Stimulated activated CD8-positive, alpha-beta memory T cell treated with anti-CD3 and anti-CD28 coated beads, Interleukin-12 subunit alpha, Interleukin-12 subunit beta, amount 100 ng/mL, for 24 hours (primary cell): ENCODE results near the gene TOX2.

ENCODE experiments used
- DNase-seq: peaks from one replicate; pipeline ENCODE4 v3.0.0-alpha.2; 2020; ENCODE audit errors: extremely low read depth

The TOX2 gene

DNA sequence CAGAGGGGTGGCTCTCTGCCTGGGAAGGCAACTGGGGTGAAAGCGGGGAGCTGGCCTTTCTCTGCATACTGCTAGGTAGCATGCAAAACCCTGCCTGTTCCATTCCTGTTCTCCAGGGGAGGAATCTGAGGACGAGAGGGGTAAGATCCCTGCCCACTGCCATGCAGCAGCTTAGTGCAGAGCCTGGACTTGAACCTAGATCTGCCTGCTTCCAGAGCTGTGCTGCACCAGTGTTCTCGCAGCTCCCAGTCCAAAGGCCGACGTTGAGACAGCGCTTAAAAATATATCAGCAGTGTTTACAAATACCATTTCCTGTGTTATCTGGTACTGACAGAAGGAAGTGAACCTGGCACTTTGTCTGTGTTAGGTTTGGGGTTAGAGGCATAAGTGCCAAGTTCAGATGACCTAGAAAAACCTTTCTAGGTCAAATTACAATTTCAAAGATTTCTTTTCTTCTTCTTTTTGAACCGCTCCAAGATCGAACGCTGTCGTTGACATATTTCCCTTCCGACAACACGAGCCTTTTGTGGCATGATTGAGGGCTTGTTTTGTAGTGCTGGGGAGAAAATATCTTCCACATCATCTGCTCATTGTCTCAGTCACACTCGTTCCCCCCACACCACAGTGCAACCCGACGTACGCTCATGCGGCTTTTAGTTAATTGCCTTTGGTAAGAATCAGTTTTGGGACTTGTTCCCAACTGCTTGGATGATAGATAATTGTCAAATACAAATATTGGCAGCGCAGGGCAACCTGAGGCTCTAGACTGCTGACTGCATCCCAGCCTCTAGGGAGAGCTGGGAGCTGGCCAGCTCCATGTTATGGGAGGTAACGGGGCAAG lies 44.6 kb downstream of the TOX2 start:
- no peak for DNase-seq

DNA sequence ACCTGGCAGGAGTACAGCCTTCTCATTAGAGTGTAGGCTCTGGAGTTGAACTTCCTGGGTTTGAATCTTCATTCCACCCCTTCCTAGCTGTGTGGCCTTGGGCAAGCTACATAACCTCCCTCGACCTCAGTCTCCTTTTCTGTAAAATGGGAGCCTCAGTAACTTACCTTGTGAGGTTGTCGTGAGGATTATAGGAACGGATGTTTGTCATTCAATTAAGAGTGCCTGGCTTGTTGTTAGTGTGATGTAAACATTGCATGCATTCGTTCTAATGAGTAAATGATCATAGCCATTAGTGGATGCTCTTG lies 45.2 kb downstream of the TOX2 start:
- no peak for DNase-seq

DNA sequence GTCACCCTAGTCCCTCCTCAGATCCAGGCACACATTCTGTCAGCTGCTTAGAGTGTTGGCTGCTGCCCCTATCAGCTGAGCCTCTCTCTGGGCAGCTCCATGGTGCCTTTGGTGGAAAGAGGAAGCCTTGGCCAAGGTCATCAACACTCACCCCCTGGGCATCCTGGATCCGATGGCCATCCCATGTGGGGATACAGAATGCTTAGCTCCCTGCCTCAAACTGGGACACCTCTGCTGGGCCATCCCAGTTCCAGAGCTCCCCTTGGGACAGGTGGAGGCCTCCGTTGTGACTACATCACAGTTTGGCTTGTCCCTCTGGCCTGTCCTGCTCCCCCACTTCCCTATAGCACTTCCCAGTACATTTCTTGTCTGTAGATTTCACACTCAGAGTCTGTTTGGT lies 45.6 kb downstream of the TOX2 start:
- DNase-seq, result no peak

DNA sequence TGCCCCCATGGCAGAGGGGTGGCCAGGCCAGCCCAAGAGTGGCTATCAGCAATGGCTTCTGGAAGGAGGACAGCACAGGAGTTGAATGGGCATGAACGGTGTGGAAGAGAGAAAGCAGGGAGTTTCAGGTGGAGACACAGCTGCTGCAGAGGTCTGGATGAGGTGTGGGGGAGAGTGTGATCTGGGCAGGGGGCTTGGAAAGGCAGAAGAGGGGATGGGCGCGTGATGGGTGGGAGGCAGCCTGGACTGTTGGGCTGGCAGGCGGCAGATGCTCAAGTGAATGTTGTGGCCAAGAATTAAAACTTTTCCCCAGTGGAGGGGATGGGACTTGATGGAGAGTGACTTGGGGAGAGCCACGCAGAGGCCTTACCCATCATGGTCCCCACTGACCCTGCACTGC lies 46.5 kb downstream of the TOX2 start:
- DNase-seq, result no peak

DNA sequence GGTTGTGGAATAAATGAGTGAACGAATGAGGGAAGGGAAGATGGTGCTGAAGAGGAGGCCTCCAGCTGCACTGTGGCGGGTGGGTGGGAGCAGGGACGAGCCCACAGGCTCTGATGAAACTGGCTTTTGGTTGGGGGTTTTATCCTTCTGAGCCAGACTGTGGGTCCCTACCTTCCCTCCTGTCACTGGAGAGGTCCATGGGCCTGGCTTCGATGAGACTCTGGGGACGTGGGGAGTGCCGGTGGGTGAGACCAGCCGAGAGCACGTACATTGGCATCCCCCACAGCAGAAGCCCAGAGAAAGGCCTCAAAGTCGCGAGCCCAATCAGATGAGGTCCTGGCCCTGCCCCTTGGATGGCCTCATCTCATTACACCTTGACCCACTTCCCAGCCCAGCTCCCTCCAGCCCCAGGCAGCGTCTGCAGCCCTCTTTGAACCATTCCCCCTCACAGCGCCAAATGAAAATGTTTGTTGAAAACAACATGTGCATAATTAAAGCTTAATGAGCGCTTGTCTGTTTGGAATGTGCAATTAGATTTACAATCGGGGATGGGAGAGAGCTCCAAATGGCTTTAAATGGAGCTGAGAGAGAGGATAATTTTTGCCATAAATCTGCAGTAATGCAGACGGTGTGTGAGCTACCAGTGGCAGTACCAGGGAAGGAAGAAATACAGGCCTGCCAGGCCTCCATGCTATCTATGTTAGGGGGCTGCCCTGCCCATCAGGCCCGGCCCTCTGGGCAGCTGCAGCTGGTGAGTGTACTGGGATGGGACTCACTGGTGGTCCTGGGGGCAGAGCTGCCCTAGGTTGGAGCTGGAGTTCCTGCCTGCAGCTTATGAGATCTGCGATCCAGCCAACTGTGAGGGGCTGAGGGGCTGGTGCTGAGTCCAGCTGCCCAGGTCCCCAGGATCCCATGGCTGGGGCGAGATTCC lies 47.2 kb downstream of the TOX2 start:
- no peak for DNase-seq

DNA sequence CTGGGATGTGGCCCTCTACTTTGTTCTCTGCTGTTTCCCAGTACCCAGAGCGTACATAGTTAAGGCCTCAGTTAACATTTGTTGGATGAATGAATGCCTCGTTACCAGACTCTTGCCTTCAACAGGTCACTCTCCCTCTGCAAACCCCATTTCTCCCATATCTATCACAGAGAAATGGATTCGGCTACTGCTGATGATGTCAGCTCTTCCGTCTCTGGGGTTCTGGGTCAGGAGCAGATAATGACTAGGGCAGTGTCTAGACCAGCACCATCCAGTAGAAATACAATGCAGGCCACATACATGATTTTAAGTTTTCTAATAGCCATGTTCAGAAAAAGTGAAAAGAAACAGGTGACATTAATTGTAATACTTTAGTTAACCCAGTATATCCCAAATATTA lies 47.9 kb downstream of the TOX2 start:
- DNase-seq, result no peak

DNA sequence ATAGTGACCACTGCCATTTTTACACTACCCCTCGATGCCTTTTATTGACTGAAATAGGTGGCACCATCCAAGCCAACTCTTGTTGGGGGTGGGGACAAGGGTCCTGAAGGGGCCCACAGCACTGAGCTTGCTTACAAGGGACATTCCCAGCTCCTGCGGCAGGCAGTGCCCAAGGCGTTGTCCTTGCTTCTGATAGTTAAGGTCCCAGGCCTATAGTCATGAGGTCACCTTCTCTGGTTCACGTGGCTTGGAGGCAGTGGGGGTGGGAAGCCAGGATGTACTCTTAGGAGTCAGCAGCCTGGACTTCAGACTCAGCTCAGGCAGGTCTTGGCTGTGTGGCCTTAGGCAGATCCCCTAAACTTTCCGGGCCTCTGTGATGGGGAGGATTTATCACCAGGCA lies 48.6 kb downstream of the TOX2 start:
- DNase-seq, result no peak

DNA sequence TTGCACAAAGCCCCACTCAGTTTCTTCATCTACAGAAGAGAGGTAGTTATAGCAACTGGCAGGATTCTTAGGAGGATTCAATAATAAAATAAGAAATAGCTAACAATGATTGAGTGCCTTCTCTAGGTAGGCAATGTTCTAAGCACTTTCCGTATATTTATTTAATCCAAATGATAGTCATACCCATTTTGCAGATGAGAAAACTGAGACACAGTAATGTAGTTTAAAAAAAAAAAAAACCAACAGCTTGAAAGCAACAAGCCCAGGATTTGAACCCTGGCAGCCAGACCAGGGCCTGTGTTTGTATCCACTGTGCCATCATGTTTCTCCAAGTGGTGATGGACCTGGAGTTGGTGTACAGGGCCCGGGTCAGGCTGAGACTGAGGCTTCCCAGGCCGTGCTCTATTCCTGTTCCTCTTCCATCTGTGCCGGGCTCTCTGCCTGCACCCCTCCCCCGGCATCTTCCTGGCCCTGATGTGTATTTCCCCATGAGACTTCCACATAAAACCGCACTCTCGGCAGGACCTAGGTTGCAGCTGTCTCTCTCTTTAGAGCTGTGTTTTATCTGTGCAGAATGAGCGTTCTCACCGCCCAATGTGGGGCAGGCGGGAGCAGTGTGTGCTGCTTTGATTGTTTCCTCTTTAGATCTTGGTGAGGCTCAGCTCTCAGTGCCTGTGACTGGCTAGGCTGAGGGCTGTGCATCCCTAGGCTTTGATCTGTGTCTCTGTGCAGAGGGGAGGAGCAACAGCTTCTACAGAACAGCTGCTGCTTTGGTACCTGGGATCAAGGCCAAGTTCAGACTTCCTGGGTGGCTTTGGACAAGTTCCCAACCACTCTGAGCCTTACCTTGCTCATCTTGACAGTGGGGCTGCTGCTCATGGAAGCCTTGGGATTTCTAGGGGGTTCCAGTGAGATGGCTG lies 49.5 kb downstream of the TOX2 start:
- DNase-seq, result no peak

DNA sequence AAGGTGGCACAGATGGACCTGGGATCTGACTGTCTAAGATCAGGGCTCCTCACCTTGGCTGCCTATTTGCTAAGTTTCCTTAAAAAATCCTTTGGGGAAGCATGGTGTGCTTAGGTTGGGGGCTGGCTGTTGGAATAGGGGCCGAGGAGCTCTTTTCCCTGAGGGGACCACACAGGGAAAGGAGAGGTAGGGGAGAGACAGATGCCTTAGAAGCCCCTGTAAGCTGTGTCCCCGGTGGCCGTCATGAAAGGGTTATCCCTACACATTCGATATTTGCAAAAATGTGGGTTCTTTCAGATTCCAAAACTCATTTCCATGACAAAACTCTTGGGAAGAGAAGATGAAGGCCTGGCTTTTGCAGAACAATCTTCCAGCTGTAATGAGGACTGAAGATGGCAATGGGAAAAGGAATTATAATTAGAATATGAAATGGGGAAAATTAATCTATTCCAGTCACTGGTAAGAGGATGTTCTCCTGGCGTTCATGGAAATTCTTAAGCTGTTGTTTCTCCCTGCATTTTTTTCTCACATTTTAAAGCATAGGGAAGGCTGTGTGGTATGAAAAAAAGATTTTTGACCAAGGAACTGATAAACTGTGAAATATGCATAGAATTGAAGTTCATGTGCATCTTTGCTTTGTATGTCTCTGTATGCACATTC lies 53.8 kb downstream of the TOX2 start:
- DNase-seq, result no peak

DNA sequence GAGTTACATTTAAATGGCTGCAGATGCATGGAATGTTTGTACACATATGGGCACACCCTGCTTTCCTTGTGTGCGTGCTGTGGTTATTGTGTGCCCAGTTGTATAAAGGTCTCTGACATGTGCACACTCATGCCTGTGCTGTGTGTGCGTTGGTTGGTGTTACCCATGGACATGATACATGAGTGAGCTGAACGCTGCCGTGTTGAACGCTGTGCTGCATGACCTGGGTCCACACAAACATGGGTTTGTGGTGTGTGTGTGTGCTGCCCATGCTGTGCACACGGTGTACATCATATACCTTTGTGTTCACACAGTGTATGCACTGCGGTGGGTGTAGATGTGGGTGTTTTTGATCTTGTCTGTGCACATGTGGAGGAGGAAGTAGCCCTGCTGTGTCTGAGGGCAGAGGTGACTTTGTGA lies 54.4 kb downstream of the TOX2 start:
- no peak for DNase-seq

DNA sequence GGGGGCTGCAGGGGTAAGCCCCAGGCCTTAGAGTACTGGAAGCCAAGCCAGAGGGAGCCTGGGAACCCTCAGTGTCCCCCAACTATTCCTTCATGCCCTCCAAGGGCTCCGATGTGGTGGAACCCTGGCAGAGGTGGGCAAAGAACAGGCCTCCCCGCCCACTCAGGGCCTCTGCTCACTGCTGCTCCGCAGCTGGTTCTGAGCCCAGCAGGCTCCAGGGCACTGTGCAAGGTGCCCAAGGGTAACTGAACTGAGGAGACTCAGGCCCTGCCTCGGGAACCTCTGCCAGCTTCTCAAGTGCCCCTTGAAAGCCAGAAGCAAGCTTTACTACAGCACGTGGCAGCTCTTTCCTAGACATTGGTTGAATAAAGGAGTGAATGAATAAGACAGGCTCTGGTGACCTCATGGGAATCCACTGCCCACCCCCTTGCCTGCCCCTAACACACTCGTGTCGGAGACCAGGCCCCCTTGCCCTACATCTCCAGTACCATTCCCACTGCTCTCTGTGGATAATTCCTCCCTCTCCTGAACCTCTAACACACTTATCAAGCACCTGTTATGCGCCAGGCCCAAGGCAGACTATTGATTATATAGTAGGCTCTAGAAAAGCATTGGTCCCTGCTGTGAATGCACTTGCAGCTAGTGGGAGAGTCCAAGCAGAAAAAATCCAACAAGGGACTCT lies 55.0 kb downstream of the TOX2 start:
- no peak for DNase-seq

DNA sequence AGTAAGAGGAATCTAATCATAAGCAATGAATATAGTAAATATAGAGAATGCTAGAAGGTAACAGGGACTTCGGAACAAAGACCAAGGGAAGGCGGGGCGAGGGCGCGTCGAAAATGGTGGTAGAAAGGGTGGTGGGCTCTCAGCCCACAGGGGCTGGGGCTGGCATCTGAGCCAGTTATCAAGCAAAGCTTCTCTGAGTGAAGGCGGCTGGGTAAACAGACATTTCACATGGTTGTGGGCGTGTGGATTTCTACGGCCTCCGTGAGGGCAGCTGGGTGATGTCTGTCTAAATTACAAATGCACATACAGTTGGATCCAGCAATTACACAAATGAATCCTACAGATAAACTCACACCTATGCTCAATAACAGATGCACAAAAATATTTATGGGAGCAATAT lies 56.6 kb downstream of the TOX2 start:
- DNase-seq, result no peak

DNA sequence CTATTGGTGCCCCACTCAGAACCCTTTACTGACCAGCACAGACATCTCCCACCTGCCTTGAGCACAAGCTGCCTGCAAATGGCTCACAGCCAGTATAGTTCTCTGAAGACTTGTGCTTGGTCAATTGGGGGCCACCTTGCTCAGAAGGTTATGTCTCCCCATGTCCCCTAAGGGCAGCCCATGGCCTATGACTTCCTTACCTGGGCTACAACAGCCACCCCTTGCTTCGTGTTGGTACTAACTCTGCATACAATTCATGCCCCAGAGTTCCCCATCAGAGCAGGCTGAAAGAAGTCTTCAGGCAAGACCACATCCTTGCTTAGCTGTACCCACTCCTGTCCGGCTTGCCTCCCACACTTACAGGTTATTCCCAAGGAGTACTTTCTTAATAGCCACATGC lies 57.4 kb downstream of the TOX2 start:
- DNase-seq, result no peak

DNA sequence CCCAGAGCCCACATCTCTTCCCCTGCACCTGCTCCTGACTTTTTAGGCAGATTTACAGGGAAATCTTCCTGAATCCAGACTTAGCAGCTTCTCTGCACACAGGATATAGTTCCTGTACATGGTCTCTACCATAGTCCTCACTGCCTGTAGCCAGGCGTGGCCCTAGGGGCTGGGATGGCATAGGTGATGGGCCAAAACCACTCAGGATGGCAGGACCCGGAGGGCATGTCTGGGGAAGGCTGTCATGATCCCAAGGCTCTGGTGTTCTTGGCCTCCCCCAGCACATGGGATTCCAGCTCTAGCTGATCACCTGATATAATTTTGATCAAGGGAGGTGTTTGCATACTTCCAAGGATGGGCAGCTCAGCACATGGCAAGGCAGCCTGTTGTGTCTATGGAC lies 58.0 kb downstream of the TOX2 start:
- DNase-seq, result no peak

DNA sequence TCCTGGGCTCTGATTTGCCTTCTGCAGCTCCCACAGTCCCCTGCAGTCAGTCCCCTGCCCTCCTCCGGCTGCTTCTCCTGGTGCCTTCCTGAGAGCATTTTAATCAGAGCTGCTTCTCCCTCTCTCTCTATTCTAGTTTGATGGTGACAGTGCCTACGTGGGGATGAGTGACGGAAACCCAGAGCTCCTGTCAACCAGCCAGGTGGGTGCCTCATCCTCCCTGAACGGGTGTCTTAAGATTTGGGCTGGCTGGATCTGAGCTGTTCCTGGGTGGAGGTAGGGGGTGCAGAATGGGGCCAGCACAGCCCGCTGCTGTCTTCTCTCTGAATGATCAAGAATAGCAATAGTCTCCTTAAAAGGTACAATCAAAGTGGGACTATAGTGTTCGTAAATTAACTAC lies 58.6 kb downstream of the TOX2 start:
- no peak for DNase-seq

DNA sequence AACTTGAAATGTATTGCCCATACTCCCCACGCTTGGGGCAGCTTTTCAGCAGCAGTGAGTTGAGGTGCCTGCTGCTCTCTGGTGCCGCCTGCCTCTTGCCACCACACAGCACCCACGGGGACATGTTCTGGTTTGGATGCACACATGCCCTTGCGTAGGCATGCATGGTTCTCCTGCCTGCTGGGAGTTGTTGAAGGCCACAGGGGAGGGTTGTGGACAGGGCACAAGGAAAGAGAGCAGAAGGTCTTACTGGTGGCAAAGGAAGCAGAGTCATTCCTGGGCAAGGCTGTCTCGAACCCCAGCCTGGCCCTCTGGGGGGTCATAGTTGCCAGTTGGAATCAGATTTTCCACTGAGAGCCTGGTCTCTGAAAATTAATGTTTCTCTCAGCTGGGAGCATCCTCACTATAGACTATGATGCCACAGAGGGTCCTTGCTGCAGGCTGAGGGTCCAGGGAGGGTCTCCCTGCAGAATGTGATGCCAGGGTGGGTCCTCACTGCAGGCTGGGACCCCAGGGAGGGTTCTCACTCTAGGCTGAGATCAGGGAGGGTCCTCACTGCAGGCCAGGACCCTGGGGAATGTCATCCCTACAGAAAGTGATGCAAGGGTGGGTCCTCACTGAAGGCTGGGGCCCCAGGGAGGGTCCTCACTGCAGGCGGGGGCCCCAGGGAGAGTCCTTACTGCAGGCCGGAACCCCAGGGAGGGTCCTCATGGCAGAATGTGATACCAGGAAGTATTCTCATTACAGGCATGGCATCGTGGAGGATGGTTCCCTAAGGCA lies 59.2 kb downstream of the TOX2 start:
- DNase-seq, result no peak

DNA sequence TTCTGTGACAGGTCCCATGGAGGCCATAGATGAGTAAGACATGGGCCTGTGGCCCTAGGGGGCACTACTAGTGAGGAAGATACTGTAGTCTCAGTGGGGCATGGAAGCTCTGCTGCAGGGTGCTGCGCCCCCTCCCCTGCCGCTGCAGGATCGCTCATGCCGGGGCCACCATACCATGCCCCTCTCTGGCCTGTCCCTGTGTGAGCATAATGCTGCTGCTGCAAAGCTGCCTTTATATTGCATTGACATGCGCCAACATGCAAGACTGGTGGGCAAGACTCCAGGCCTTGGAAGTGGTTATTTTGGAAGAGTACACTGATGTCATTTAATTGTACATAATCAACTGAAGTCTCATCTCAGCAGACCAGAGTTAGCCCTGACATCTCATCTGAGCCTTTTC lies 60.0 kb downstream of the TOX2 start:
- DNase-seq, result no peak

DNA sequence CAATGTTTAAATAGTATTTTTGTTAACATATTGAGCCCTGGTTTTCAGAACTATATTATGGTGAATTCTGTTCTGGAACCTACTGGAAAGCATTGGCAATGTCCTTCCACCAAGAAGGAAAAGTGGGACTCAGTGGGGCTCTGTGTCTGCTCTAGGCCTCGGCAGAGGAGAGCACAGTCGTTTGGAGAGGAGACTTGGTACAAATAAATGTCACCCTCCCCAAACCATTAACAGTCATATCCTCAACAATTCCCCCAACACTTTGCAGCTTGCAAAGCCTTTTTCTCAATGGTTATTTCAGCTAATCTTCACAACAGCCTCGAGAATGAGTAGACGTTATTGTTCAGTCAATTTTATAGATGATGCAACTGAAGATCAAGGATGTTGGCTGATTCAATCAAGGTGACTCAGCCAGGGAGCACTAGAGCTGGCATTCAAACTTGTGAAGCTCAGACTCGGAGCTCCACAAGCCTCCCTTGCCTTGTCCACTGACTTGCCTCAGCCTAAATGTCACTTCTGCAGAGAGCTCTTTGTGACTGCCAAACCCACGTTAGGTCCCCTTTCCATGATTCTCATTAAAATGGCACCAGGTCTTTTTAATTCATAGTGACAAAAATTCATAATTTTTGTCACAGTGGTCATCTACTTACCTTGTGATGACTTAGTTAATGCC lies 60.6 kb downstream of the TOX2 start:
- no peak for DNase-seq

DNA sequence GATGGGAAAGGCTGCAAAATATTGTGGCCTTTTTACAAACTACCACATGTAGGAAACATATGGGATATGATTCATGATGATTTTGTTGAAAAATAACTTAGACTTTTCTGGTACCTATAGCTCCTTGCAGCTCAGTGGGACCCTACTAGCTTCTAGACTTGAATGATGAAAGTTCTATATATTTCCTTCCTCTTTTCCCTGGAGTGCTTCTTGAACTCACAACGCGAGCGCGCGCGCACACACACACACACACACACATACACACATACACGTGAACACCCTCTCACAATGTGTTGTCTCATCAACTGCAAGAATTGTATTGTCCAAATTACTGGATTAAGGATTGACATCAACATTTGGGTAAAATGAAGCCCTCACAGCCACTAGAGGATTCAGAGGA lies 61.9 kb downstream of the TOX2 start:
- DNase-seq, result no peak

DNA sequence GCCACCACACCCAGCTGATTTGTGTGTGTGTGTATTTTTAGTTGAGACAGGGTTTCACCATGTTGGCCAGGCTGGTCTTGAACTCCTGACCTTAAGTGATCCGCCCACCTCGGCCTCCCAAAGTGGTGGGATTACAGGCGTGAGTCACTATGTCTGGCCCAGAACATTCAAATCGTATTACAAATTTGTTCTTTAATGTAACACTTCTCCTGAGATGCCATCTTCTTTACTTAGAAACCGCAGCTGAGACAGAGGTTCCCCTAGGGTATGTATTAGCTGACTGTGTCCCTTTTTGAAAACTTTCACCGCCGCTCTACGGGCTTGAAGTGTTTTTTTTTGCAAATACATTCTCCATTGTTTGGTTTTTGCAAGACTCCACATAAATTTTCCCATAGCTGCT lies 62.6 kb downstream of the TOX2 start:
- no peak for DNase-seq
